Stimulated activated CD8-positive, alpha-beta memory T cell treated with anti-CD3 and anti-CD28 coated beads, Interleukin-4, amount 100 ng/mL, for 1 hour (primary cell): Measurements from ENCODE around the gene HS3ST1.

Experiments used
- DNase-seq, 2 donors: peaks; one replicate each; pipeline ENCODE4 v3.0.0-alpha.2; 2020; ENCODE audit warnings: low read depth in 2 of 2, low spot score in 1 of 2

HS3ST1 gene

GRCh38 chr4:11428231-11428898, at the start of gene HS3ST1:
Gene HS3ST1 (minus strand): TSS chr4:11428894. CDS start chr4:11400005, 28,889 bp downstream.
- no peak for DNase-seq

GRCh38 chr4:11475871-11476270, 47.2 kb upstream of the HS3ST1 start:
- DNase-seq = no peak

- DNase-seq = no peak
These were observed 45.5 kb upstream of the HS3ST1 start for GRCh38 chr4:11474146-11474545.

DNA sequence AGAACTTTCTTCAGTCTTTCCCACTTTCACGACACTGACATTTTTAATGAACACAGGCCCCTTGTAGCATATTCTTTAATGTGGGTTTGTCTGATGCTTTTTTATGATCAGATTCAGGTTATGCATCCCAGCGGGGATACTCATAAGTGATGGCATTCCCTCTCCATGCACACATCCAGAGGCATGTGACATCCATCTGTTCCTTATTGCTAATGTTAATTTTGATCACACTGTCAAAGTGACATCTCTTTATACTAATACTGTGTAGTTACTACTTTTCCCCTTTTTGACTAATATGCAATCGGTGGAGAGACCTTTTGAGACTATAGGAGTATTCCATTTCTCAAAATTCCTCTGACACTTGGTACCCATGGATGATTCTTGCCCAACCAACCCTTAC, 43.8 kb upstream of the HS3ST1 start:
- DNase-seq = no peak

GRCh38 chr4:11471618-11472017, 42.9 kb upstream of the HS3ST1 start:
- peak in 1 of 2 donors; percentile 25 for DNase-seq

GRCh38 chr4:11471046-11471441, 42.4 kb upstream of the HS3ST1 start:
- no peak for DNase-seq

DNA sequence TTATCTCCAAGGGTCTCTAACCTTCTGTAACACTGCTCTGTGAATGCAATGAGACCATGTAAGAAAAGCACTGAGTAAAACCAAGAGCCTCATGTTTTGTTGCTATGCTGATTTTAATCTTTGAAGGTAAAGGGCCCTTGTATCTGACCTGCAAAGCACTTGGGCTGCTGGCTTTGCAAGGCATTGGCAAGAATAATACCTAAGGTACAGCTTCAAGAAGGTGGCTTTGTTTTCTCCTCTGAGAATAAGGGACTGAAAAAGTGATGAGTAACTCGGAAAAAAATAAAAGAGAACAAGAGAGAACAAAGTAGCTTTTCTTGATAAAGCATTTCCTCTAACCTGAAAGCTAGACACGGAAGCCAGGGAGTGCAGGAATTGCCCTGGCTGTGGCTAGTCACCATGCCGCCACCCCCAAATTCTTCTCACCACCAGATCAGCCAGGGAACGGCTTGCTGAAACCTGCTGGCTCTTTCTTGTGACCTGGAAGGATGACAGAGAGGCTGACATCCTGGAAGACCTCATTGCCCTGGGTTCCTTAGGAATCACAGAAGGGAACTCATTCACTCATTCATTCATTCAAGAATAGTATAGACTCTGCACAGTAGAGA, 41.8 kb upstream of the HS3ST1 start:
- no peak for DNase-seq

DNA sequence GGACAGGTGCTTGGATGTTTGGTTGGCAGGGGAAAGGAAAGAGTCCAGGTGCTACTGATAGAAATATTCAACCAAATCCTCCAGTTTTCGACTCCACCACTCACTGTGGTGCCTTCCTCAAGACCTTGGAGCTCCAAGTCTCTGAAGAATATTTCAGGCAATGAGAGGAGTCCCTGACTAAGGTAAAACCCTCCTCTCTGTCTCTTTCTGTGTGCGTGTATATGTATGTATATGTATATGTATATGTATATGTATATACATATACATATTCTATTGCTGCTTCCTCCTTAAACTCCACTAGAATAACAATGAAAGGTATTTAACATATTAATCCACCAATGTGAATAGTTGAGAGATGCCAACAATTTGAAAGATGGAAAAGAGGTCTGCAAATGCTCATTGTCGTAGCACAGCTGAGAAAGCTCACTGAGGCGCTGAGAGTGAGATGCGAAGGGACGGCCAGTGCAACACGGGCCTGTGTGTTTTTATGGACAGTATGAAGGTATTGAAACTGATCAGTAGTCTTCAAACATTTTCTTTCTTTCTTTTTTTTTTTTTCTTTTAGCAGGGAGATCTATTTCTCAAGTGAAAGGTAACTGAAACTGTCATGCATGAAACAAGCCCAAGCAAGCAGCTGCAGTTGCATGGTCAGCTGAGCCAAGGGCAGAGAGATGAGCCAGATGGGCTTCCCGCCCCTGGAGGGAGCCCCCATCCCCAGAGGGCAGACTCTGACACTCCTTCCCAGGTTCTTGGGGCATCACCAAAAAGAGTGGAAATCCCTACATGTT, 41.1 kb upstream of the HS3ST1 start:
- DNase-seq = no peak

DNA sequence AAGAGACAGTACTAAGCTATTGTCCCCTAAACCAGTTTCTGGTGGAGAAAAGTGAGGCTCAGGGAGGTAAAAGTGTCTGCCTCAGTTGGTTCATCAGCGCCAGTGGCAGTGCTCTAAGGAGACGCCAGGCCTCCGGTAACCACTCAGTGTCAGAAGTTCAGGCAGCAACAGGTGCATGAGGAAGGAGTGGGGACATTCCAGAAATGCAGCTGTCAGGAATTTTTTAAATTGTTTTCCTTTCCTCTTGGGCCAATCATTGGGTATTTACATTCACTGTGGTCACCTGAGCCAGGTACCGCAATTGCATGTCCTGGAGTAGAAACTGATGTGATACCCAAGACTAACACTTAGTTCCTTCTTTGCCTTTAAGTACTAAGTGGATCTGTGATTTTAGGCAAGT, 40.2 kb upstream of the HS3ST1 start:
- DNase-seq = no peak

- no peak for DNase-seq
These were observed 39.2 kb upstream of the HS3ST1 start for GRCh38 chr4:11467931-11468330.

- no peak for DNase-seq
These were observed 35.0 kb upstream of the HS3ST1 start for GRCh38 chr4:11463707-11464106.

GRCh38 chr4:11456401-11456800, 27.7 kb upstream of the HS3ST1 start:
- no peak for DNase-seq

- DNase-seq = no peak
These were observed 26.6 kb upstream of the HS3ST1 start for GRCh38 chr4:11455201-11455835.

DNA sequence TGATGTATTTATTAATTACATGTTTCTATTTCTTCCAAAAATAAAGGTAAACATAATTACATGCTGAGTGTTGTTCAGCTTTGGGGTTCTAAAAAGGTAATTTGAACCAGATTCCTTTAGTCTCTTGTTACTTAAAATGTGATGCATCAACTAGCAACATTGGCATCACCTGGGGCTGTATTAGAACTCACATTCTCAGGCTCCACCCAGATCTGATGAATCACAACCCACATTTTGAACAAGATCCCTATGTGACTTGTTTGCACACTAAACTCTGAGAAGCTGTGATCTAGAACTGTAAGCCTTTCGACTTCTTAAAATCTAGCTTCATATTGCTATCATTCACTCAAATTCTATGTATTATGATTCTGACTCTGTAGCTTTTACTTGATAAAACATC, 23.0 kb upstream of the HS3ST1 start:
- DNase-seq = no peak

- DNase-seq = no peak
These were observed 17.6 kb upstream of the HS3ST1 start for GRCh38 chr4:11446155-11446811.

- DNase-seq = no peak
These were observed 12.5 kb upstream of the HS3ST1 start for GRCh38 chr4:11441194-11441556.

- no peak for DNase-seq
These were observed 11.9 kb upstream of the HS3ST1 start for GRCh38 chr4:11440481-11441193.

- no peak for DNase-seq
These were observed 11.1 kb upstream of the HS3ST1 start for GRCh38 chr4:11439836-11440235.

GRCh38 chr4:11438647-11439046, 10.0 kb upstream of the HS3ST1 start:
- no peak for DNase-seq

DNA sequence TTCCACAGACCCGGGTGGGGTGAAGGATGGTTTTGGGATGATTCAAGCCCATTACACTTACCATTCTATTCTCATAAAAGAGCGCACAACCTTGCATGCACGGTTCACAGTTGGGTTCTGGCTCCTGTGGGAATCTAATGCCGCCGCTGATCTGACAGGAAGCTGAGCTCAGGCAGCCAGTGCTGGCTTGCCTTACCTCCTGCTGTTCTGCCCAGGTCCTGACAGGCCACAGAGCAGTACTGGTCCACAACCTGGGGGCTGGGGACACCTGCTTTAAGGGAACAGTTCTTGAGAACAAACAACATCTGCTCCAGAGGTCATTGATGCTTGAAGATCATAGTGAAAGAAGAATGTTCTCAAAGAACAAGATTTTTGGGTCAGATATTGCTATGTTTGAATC, 8.0 kb upstream of the HS3ST1 start:
- DNase-seq = no peak

- DNase-seq = no peak
These were observed 7.4 kb upstream of the HS3ST1 start for GRCh38 chr4:11436084-11436483.
